Measurements from ENCODE around the gene DIDO1.

DNA sequence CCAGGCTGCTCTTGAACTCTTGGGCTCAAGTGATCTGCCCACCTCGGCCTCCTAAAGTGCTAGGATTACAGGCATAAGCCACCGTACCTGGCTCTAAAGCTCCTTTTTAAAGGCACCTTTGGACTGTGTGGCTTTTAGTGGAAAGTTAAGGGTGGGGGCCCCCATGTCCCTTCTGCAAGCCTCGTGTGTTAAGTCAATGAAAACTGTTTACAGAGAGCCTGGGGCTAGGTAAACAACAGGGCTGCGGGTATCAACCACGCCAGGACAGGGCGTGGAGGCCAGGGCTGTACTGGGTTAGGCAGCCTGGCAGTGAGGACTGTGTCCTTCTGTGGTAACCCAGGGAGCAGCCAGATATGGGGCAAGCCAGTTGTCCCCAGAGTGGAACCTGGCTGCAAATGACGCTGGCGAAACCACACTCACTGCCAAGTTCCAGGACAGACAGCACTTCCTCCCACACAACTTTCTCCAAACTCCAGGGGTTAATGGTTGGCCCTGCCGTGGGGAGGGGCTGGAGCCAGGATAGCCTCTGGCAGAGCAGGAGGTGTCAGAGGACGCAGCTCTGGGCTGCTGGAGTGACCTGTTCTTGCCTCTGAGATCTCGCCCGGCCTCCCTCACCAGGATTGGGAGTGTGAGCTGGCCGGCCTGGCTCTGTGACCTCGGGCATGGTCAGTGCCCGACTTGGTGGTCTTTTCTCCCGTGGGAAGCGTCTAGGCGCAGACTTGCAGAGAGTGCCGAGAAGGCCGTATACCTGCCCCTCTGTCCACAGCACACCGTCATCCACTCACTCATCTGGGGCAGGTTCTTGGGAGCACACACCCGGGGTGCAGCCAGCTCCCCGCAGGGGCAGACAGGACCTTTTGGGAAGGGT lies 29.4 kb upstream of the DIDO1 start:
- TF ChIP-seq POLR2A (IDR thresholded peaks at IDR 0.05): no peak
- no peak for TF ChIP-seq POLR2AphosphoS5 (IDR thresholded peaks at IDR 0.05)
